ENCODE data around the gene ECSCR. TPM values are rescaled to one million over a fixed set of nuclear protein-coding genes. Genes with fewer than 3 reads are reported as not detected.

Gene ECSCR
- total and polyA plus RNA-seq, 2 of the 8 experiments (the other 6 are each of a cell fraction or from before 2014, with no cell fraction given) = 2.7 to 7.2 TPM

DNA sequence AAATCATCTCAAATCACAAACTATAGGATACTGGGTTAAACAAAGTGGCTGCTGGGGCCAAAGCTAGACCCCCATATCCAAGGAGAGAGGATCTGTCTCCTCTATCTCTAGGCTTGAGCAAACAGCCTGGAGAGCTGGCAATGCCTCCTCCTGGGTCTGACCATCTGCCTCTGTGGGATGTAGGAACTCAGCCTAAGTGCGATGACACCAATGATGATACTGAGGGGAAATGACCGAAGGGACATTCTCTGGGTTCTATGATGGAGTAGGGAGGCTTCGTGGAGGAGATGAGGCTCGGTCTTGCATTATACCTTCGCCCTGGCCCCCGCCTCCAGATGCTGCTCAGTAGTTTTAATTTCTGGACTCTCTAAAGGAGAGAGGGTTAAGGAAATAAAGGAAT lies 49.4 kb downstream of the ECSCR start:
- WGBS, 2 experiments (ENCODE audit: extremely low coverage in 1 of 2, insufficient coverage in 1 of 2, insufficient read length in 1 of 2, insufficient replicate concordance in 2 of 2, low coverage in 1 of 2, low lambda C conversion rate in 2 of 2, missing lambda C conversion rate in 1 of 2) = 88% methylated on average over 6 of the region's 6 CpGs; no CpG with 5 or more reads in 1 of the 2 experiments
- H3K9ac ChIP-seq (replicated peaks in 1 of 4; ENCODE audit: extremely low read depth in 1 of 4, low read depth in 3 of 4, low read length in 3 of 4) = no peak overlapping the region
- no peak overlapping the region for H2BK5ac ChIP-seq (ENCODE audit: low read depth, low read length)
- H3K27ac ChIP-seq (ENCODE audit: low read depth, low read length) = no peak overlapping the region
- no peak overlapping the region for H2BK15ac ChIP-seq (ENCODE audit: low read length)
- no peak overlapping the region for H3K4me3 ChIP-seq (ENCODE audit: extremely low read depth in 1 of 4, insufficient read depth in 2 of 4, low read depth in 3 of 4, low read length in 4 of 4)
- H2BK120ac ChIP-seq (replicated peaks; ENCODE audit: low read depth, low read length) = no peak overlapping the region
- no peaks in the 10 kb centered on the region for H3K79me1 ChIP-seq (ENCODE audit: low read depth, low read length)
- no peak overlapping the region for H4K8ac ChIP-seq (ENCODE audit: extremely low read depth, insufficient read depth, low read length)
- H3K4me1 ChIP-seq (replicated peaks in 1 of 4; ENCODE audit: control insufficient read depth in 3 of 4, insufficient read depth in 4 of 4, low read length in 3 of 4) = no peaks in the 10 kb centered on the region
- H2BK20ac ChIP-seq (ENCODE audit: low read length) = no peak overlapping the region
- H3K9me3 ChIP-seq (ENCODE audit: insufficient read depth in 2 of 2, low read depth in 1 of 2, low read length in 1 of 2) = no peaks in the 10 kb centered on the region
- no peaks in the 10 kb centered on the region for H3K23me2 ChIP-seq (ENCODE audit: low read depth, low read length)
- DNase-seq (ENCODE audit: low read depth in 1 of 2, low spot score in 2 of 2) (no peak), FAIRE-seq (no peak)
- H3K23ac ChIP-seq (ENCODE audit: insufficient read length) = no peak overlapping the region
- no peak overlapping the region for H2BK12ac ChIP-seq (ENCODE audit: low read depth, low read length)
- H3K27me3 ChIP-seq (replicated peaks in 1 of 4; ENCODE audit: control insufficient read depth in 3 of 4, extremely low read depth in 1 of 4, insufficient read depth in 3 of 4, low read length in 3 of 4) = no peaks in the 10 kb centered on the region
- no peak overlapping the region for H2AK5ac ChIP-seq (ENCODE audit: low read depth, low read length)
- no peak overlapping the region for H2AFZ ChIP-seq (ENCODE audit: low read length)
- ChIA-PET CTCF (ENCODE audit: partially characterized antibody) (interaction anchor here (1.3 to 8.2 kb wide), 2 partner anchors 8 to 18 kb away, joined by 3 to 69 read pairs; partner anchors contain the start of gene PROB1), POLR2A (ENCODE audit: partially characterized antibody) (interaction anchor here (0.6 to 1.3 kb wide), 4 partner anchors 10 to 98 kb away, joined by 3 to 6 read pairs (median 3); partner anchors contain the start of gene SPATA24)
- TF ChIP-seq SP1 (IDR thresholded peaks at IDR 0.05; ENCODE audit: low read depth, low read length) (no peak), PHF8 (conservative IDR thresholded peaks at IDR 0.05; ENCODE audit: low read depth, low read length) (no peak), TAF1 (IDR thresholded peaks at IDR 0.05; ENCODE audit: low read depth, low read length) (no peak), CHD1 (IDR thresholded peaks at IDR 0.05; ENCODE audit: low read depth, low read length) (no peak), SIRT6 (IDR thresholded peaks at IDR 0.05; ENCODE audit: low read length) (no peak), SP2 (IDR thresholded peaks at IDR 0.05; ENCODE audit: low read length) (no peak), GABPA (IDR thresholded peaks at IDR 0.05; ENCODE audit: borderline replicate concordance, insufficient read depth, low read length) (no peak), SRF (IDR thresholded peaks at IDR 0.05; ENCODE audit: low read depth, low read length) (no peak), FOSL1 (IDR thresholded peaks at IDR 0.05; ENCODE audit: insufficient read depth, low read depth, low read length) (no peak), EZH2 (IDR thresholded peaks at IDR 0.05; ENCODE audit: low read depth, low read length, severe bottlenecking) (no peak)
- H3K4me2 ChIP-seq (ENCODE audit: insufficient read depth in 1 of 2, low read depth in 2 of 2, low read length in 2 of 2) = no peak overlapping the region
- no peak overlapping the region for H3K18ac ChIP-seq (ENCODE audit: extremely low read depth, low read length)
- H4K5ac ChIP-seq (ENCODE audit: insufficient read length, low read depth, low read length) = no peak overlapping the region
- H3K14ac ChIP-seq (ENCODE audit: insufficient read length) = no peak overlapping the region
- H3K79me2 ChIP-seq (ENCODE audit: control insufficient read depth in 1 of 2, insufficient read depth in 2 of 2, low read length in 2 of 2) = no peaks in the 10 kb centered on the region
- H3K4ac ChIP-seq (replicated peaks; ENCODE audit: insufficient read length, low read depth, low read length) = no peak overlapping the region
- no peaks in the 10 kb centered on the region for H4K20me1 ChIP-seq (replicated peaks in 1 of 2; ENCODE audit: control insufficient read depth in 1 of 2, insufficient read depth in 2 of 2, low read length in 2 of 2)
- peaks cover 2 to 14% (median 4%) of the 10 kb centered on the region in 4 experiments; a peak in 5 of 8 replicates for H3K36me3 ChIP-seq (ENCODE audit: control insufficient read depth in 2 of 4, insufficient read depth in 4 of 4, low read length in 3 of 4)
- no peak overlapping the region for H3K56ac ChIP-seq (replicated peaks; ENCODE audit: insufficient read length, low read depth, low read length)
- H4K91ac ChIP-seq (replicated peaks; ENCODE audit: insufficient read length, low read length) = no peak overlapping the region
